ENCODE results near the gene BMP2K.

DNA sequence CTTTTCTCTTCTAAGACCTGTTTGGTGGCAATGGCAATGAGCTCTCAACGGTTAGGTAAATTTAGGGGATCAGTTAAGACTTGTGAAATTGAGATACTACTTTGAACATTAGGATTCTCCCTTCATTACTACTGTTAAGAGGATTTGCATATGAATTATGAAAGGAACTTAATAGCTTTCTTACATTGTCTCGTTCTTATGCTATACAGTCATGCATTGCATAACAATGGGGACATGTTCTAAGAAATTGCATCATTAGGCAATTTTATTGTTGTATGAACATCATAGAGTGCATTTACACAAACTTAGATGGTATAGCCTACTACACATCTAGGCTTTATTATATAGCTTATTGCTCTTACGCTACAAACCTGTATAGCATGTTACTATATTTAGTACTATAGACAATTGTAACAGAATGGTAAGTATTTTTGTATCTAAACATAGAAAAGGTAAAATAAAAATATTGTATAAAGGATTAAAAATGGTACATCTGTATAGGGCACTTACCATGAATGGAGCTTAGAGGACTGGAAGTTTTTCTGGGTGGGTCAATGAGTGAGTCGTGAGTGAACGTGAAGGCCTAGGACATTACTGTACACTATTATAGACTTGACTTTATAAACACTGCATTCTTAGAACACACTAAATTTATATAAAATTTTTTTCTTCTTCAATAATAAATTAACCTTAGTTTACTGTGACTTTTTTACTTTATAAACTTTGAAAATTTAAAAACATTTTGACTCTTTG is 100.6 kb downstream of the BMP2K start:
- TF ChIP-seq, protein P1, sequence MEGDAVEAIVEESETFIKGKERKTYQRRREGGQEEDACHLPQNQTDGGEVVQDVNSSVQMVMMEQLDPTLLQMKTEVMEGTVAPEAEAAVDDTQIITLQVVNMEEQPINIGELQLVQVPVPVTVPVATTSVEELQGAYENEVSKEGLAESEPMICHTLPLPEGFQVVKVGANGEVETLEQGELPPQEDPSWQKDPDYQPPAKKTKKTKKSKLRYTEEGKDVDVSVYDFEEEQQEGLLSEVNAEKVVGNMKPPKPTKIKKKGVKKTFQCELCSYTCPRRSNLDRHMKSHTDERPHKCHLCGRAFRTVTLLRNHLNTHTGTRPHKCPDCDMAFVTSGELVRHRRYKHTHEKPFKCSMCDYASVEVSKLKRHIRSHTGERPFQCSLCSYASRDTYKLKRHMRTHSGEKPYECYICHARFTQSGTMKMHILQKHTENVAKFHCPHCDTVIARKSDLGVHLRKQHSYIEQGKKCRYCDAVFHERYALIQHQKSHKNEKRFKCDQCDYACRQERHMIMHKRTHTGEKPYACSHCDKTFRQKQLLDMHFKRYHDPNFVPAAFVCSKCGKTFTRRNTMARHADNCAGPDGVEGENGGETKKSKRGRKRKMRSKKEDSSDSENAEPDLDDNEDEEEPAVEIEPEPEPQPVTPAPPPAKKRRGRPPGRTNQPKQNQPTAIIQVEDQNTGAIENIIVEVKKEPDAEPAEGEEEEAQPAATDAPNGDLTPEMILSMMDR (IDR thresholded peaks at IDR 0.05; ENCODE audit: low read depth, low read length, poor library complexity, severe bottlenecking): no peak
- no peak for TF ChIP-seq EZH2phosphoT487 (IDR thresholded peaks at IDR 0.05; ENCODE audit: borderline replicate concordance, low read length)

All from DOHH2 (cell line).